HEK293 (cell line): ENCODE data around the gene KCNQ1.

Experiments
- CTCF ChIA-PET: fragments of 350-600 bp; formaldehyde crosslinking; extraction: SDS; loops from one replicate; lab custom pipeline; 2021; ENCODE audit warnings: antibody characterized with exemption; lab: Yijun Ruan, JAX
- POLR2A ChIA-PET: fragments of 300-600 bp; formaldehyde crosslinking; extraction: SDS; loops from one replicate; lab custom pipeline; 2020; ENCODE audit warnings: antibody characterized with exemption, inconsistent platforms; lab: Yijun Ruan, JAX
- H3K27ac ChIP-seq: fragments of 200-500 bp; sonication (Bioruptor generic); 2 replicates; pipeline ENCODE4 v1.5.1; 2014; ENCODE audit warnings: low read depth, low read length, control low read depth, inconsistent platforms; ENCODE audit errors: extremely low read depth
- H3K36me3 ChIP-seq, 2 experiments: fragments of 200-500 bp in 1 of 2; sonication (Bioruptor generic) in 1 of 2; 1 replicate in 1 of 2; 2 replicates in 1 of 2; pipeline ENCODE4 v1.5.1; 2014 to 2017; ENCODE audit warnings: inconsistent platforms in 2 of 2, low read length in 2 of 2; ENCODE audit not compliant: control insufficient read depth in 2 of 2, insufficient read depth in 1 of 2
- H3K4me1 ChIP-seq: fragments of 200-500 bp; sonication (Bioruptor generic); 2 replicates; pipeline ENCODE4 v1.5.1; 2014; ENCODE audit warnings: mild to moderate bottlenecking, low read length, inconsistent platforms; ENCODE audit not compliant: control insufficient read depth, insufficient read depth
- H3K4me3 ChIP-seq: 2 replicates; pipeline ENCODE4 v1.5.1; 2011; ENCODE audit warnings: low read depth, mild to moderate bottlenecking, control low read depth, low read length, moderate library complexity
- H3K9me3 ChIP-seq: fragments of 200-500 bp; sonication (Bioruptor generic); 2 replicates; pipeline ENCODE4 v1.5.1; 2014; ENCODE audit warnings: low read depth, low read length, inconsistent platforms; ENCODE audit not compliant: control insufficient read depth, insufficient read depth
- HOXA7 ChIP-seq: sonication (generic); formaldehyde crosslinking; IDR thresholded peaks from 2 replicates; pipeline ENCODE4 v1.8.1; 2022; ENCODE audit warnings: missing genetic modification reagents, borderline replicate concordance
- KLF17 ChIP-seq: fragments of 450-650 bp; formaldehyde crosslinking; IDR thresholded peaks from 2 replicates; pipeline ENCODE4 v1.5.1; 2016; ENCODE audit warnings: missing biosample characterization, missing genetic modification characterization
- KLF8 ChIP-seq: fragments of 450-650 bp; formaldehyde crosslinking; IDR thresholded peaks from 2 replicates; pipeline ENCODE4 v1.5.1; 2016; ENCODE audit warnings: missing biosample characterization, missing genetic modification characterization
- REPIN1 ChIP-seq: fragments of 450-650 bp; formaldehyde crosslinking; IDR thresholded peaks from 2 replicates; pipeline ENCODE4 v1.5.1; 2017; ENCODE audit warnings: missing biosample characterization, missing genetic modification characterization, low read depth
- REST ChIP-seq: fragments of 450-650 bp; formaldehyde crosslinking; IDR thresholded peaks from 2 replicates; pipeline ENCODE4 v1.5.1; 2016; ENCODE audit warnings: missing biosample characterization, missing genetic modification characterization
- SCRT1 ChIP-seq: fragments of 450-650 bp; formaldehyde crosslinking; IDR thresholded peaks from 2 replicates; pipeline ENCODE4 v1.5.1; 2016; ENCODE audit warnings: missing biosample characterization, missing genetic modification characterization, borderline replicate concordance
- TCF7L2 ChIP-seq: IDR thresholded peaks from 2 replicates; pipeline ENCODE4 v1.6.1; 2011; ENCODE audit warnings: low read depth, mild to moderate bottlenecking, inconsistent platforms, low read length, moderate library complexity, borderline replicate concordance
- YY1 ChIP-seq: fragments of 450-650 bp; formaldehyde crosslinking; IDR thresholded peaks from 2 replicates; pipeline ENCODE4 v1.5.1; 2018; ENCODE audit warnings: missing biosample characterization, missing genetic modification characterization
- ZFP3 ChIP-seq: fragments of 450-650 bp; formaldehyde crosslinking; IDR thresholded peaks from 2 replicates; pipeline ENCODE4 v1.5.1; 2016; ENCODE audit warnings: low read depth, missing biosample characterization, missing genetic modification characterization
- ZNF214 ChIP-seq: fragments of 450-650 bp; formaldehyde crosslinking; IDR thresholded peaks from 2 replicates; pipeline ENCODE4 v1.5.1; 2017; ENCODE audit warnings: missing biosample characterization, mild to moderate bottlenecking, missing genetic modification characterization, borderline replicate concordance
- ZNF513 ChIP-seq: fragments of 450-650 bp; IDR thresholded peaks from 2 replicates; pipeline ENCODE4 v1.5.1; 2018; ENCODE audit warnings: missing biosample characterization, missing genetic modification characterization
- ZNF518A ChIP-seq: fragments of 450-650 bp; formaldehyde crosslinking; conservative IDR thresholded peaks from 2 replicates; pipeline ENCODE4 v1.5.1; 2016; ENCODE audit warnings: low read depth, missing biosample characterization, missing genetic modification characterization
- ZNF530 ChIP-seq: fragments of 450-650 bp; formaldehyde crosslinking; IDR thresholded peaks from 2 replicates; pipeline ENCODE4 v1.5.1; 2016; ENCODE audit warnings: low read depth, missing biosample characterization, missing genetic modification characterization
- ZNF548 ChIP-seq: fragments of 450-650 bp; formaldehyde crosslinking; IDR thresholded peaks from 2 replicates; pipeline ENCODE4 v1.5.1; 2016; ENCODE audit warnings: missing biosample characterization, missing genetic modification characterization
- ZNF664 ChIP-seq: fragments of 450-650 bp; formaldehyde crosslinking; IDR thresholded peaks from 2 replicates; pipeline ENCODE4 v1.5.1; 2016; ENCODE audit warnings: missing biosample characterization, missing genetic modification characterization
- ZNF777 ChIP-seq: fragments of 450-650 bp; formaldehyde crosslinking; IDR thresholded peaks from 2 replicates; pipeline ENCODE4 v1.5.1; 2017; ENCODE audit warnings: missing biosample characterization, missing genetic modification characterization, borderline replicate concordance
- ZNF837 ChIP-seq: fragments of 450-650 bp; formaldehyde crosslinking; IDR thresholded peaks from 2 replicates; pipeline ENCODE4 v1.5.1; 2016; ENCODE audit warnings: missing biosample characterization, missing genetic modification characterization
- ZSCAN16 ChIP-seq: fragments of 450-650 bp; formaldehyde crosslinking; IDR thresholded peaks from 2 replicates; pipeline ENCODE4 v1.5.1; 2016; ENCODE audit warnings: missing biosample characterization, missing genetic modification characterization
- ZSCAN4 ChIP-seq: fragments of 450-650 bp; formaldehyde crosslinking; IDR thresholded peaks from 2 replicates; pipeline ENCODE4 v1.5.1; 2017; ENCODE audit warnings: missing biosample characterization, missing genetic modification characterization
- ZXDB ChIP-seq: fragments of 450-650 bp; formaldehyde crosslinking; IDR thresholded peaks from 2 replicates; pipeline ENCODE4 v1.5.1; 2016; ENCODE audit warnings: missing biosample characterization, missing genetic modification characterization

Gene KCNQ1

GRCh38 chr11:2644844-2645778 is 200.3 kb downstream of the KCNQ1 start (continued):
- no peak for TF ChIP-seq REST (tag by site-specific recombination)
- no peak for TF ChIP-seq ZNF214 (tag by site-specific recombination)
- TF ChIP-seq SCRT1, result no peak
- no peak for TF ChIP-seq HOXA7 (CRISPR knock-in tag)
- no peak for TF ChIP-seq REPIN1 (tag by site-specific recombination)
- no peak for TF ChIP-seq ZNF518A (tag by site-specific recombination)

GRCh38 chr11:2645779-2646118 is 200.9 kb downstream of the KCNQ1 start:
- H3K9me3 ChIP-seq, result no peaks in the 10 kb centered on the region
- CTCF ChIA-PET, result interaction anchor here (1.5 kb wide), 1 partner anchor 9 kb away, joined by 4 read pairs; no protein-coding TSS in a partner anchor
- TF ChIP-seq KLF8 (tag by site-specific recombination), result no peak
- no peak for TF ChIP-seq ZNF530 (tag by site-specific recombination)
- TF ChIP-seq ZNF664 (tag by site-specific recombination), result no peak
- TF ChIP-seq ZSCAN16, result no peak
- TF ChIP-seq ZSCAN4 (tag by site-specific recombination), result no peak
- TF ChIP-seq YY1 (tag by site-specific recombination), result no peak
- TF ChIP-seq ZXDB (tag by site-specific recombination), result no peak
- no peak for TF ChIP-seq ZNF548
- TF ChIP-seq ZNF777 (tag by site-specific recombination), result no peak
- TF ChIP-seq ZFP3 (tag by site-specific recombination), result no peak
- TF ChIP-seq TCF7L2, result no peak
- TF ChIP-seq KLF17 (tag by site-specific recombination), result no peak
- TF ChIP-seq ZNF837, result no peak
- TF ChIP-seq ZNF513 (tag by site-specific recombination), result no peak

More at GRCh38 chr11:2645779-2646118, 200.9 kb downstream of the KCNQ1 start:
- Histone ChIP-seq H3K4me3 (no peak overlapping the region), H3K4me1 (no peaks in the 10 kb centered on the region), H3K27ac (no peak overlapping the region), H3K36me3 (no peaks in the 10 kb centered on the region)
- POLR2A ChIA-PET, result no interaction called here
